Hematopoietic multipotent progenitor cell treated with erythropoietin and hydrocortisone succinate and interleukin-3 and kit ligand, for 4 days (in vitro differentiated cells): ENCODE data around the gene NCAM1.
"Not testable (repeated sequence)": the region's sequence is repeated elsewhere in the genome, so short reads cannot be mapped to it uniquely, and the experiment has no call there.

Experiments used
- DNase-seq: peaks from one replicate; pipeline ENCODE4 v3.0.0-alpha.2; 2015

Gene NCAM1

DNA sequence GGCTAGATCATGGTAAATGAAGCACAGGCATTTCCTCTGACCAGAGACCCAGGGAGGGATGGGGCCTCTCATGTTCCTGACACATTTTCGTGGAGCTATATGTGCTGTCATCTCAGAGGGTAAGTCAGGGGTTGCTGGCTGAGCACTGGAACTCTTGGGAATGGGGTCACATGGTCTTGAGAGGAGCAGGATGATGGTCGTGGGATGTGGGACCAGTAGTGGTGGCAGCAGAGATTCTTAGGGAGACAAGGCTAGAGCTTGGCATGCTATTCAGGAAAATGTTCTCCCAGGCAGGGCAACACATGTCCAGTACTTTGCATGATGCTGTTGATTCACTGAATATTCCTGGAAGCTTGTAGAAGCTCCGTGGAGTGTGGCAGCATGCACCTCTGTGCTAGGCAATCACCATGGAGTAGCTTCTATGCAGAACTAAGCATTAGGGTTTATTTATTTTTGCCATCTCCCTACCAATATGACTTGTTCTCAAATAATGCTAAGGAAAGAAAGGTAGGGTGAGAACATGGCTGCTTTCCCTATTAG lies 321.7 kb downstream of the NCAM1 start:
- DNase-seq: no peak

DNA sequence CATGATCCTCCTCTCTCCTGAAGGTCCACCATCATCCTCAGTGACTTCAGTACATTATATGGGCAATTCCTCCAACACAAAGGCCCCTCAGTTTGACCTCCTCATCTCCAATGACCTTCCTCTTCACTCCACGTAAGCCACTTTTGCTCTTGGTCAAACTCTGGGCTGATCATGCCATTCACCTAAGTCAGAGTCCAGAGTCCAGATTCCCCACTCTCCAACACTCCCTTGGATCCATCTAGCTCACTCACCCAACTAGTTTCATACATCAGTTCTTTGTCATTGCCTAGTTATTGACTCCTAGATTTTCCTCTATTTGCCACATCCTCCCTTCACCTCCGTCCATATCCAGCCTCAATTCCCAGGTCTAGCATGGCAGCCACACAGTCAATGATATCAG lies 322.7 kb downstream of the NCAM1 start:
- DNase-seq: no peak

DNA sequence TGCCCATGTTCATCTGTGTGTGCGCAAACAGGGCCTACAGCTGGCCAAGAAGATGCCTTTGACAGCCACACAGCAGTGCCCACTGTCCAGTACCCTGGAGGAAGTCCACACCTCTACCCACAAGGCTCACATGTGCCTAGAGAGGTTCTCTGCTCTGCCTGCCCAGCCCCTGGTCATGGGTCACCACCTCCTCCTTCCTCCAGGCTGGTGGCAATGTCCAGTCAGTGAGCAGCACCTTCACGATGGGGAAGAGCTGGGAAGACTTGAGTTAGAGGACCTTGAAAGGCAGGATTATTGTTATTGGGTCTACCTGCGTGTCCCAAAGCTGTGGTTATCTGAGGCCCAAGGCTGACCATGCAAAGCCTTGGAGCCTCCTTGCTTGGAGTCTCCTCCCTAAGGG lies 324.8 kb downstream of the NCAM1 start:
- DNase-seq: no peak

DNA sequence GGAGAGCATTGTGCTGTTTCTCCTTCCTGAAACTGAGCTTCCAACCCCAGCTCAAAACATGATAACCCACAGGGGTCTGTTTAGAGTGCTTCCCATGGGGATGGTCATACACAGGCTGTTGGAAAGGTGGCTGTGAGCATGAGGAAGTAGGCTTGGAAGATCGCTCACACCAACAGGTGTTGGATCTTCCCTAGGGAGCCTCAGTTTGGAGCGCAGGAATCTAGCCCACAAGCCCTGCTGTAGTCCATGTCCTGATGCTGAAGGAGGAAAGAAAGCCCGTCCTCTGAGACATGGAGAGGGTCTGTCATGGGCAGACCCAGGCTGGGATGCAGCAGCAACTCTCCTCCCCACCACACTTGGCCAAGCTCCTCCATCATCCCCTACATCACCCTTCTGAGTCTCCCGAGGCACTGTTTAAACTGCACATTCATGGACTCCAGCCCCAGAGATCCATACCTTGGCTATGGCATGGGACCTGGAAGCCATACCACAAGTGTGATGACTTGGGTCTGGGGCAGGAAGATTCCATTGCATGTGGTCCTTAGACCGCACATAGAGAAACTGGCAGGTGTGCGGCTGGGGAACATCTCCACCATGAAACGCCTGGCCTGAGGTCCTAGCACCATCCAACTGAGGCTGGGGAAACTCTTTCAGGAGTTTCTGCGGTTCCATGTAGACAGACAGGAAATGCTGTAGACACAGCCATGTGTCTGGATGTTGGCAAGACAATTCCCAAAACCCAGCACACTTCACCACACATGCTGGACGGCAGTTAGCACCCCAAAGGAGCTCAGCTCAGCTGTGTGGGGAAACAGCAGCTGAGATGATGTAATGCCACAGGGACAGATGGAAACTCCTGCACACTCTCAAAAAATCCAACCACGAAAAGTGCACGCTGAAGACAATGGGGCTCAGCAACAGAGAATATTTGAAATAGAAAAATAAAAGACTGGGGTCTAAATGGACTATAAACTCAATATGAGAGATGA lies 325.6 kb downstream of the NCAM1 start:
- DNase-seq: no peak

DNA sequence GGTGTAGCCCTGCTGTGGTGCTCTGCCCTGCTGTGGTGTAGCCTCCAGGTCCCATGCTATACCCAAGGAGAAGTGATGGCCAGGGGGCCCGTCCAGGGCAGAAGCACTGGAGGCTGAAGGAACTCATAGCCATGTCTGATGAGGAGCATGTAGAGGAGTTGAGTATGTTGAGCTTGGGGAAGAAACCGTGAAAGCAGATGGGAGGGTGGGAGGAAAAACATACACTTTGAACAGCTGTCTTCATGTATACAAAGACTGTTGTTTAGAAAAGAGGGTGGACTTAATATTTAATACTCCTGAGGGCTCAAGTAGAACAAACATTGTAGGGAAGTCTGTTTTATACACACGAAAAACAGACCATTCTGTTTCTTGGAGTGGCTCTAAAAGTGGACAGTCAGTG lies 326.6 kb downstream of the NCAM1 start:
- no peak for DNase-seq

DNA sequence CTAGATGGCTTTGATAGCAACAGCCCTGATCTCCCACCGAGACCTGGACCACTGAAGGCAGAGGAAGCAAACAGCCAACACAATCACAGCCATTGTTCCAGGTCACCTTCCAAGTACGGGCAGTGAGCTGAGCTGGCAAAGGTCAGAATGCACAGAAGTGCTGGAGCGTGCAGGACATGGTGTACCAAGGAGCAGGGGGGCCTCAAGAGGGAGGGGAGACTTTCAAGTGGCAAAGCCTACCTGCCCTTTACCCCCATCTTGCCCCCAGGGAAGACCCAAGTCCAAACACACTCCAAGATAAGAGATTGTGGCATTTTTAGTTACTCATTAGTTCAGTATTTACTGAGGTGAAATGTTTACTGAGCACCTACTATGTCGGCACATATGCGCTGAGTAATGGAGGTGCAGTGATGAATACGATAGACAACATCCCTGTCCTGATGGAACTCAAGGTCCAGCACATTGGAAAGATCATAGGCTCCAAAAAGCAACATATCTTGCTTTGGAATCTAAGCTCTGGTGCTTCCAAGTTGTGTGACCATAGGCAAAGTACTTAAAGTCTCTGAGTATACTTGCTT lies 327.2 kb downstream of the NCAM1 start:
- DNase-seq: no peak

DNA sequence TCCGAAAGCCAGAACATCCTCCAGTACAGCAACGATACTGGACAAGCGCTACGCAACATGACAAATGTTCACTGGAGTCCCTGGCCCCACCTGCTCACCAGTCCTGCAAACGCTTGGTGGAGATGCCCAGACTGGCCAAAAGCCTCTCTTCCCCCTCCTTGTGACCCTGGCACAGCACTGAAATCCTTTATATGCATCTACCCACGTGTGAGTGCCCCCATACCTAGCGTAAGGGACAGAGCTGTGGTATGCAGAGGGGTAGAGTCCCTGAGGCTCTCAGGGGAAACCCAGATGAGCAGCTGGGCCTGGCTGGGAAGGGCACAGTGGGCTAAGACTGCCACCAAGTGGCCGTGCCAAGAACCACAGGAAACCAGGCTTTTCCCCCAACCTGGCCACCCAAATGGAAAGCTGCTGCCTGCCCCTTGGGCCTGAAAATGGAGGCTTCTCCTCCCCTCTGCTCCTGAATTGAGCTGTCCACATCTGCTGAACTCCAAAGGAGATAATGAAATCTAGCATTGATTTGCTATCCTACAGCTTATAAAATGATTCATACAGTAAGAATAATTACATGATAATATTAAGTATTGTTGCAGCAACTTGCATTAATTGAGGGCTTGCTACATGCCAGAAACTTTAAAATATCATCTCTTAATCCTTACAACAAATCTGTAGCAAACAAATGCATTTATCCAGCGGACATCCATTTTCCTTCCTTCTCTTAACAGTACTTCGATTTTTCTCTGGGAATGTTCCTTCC lies 328.4 kb downstream of the NCAM1 start:
- peak; percentile 69 for DNase-seq

DNA sequence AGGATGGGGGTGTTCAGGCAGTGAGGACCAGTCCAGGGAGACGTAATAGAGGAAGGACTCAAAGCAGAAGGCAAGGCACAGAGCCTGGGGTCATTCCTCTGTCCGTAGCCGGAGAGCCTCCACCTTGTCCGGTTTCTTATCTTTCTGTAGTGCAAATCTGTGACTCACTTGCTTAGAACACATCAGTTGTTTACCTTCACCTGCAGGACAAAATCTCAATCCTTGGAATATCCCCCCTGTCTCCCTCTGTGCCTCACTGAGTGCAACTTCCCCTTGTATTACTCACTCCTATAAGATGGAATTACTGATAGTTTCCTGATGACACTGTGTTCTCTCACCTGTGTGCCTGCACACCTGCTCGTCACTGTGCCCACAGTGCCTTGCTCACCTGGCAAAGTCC lies 332.7 kb downstream of the NCAM1 start:
- no peak for DNase-seq

DNA sequence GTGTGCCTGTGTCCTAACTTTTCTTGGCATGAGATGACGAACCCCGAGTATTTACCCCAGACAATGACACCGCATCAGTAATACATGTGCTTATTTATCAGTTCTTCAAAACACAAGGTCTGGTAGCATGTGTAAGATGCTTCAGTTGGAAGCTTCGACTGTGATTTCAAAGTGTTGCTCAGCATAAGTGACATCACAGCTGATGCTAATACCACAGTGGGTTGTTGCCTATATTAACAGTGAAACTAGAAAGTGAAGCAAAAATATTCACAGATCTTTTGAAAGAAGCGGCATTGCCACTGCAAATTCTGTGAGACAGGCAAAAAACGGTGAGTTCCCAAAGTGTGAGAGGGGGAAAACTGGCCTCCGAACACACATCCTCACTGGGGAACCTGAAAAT lies 334.8 kb downstream of the NCAM1 start:
- no peak for DNase-seq

DNA sequence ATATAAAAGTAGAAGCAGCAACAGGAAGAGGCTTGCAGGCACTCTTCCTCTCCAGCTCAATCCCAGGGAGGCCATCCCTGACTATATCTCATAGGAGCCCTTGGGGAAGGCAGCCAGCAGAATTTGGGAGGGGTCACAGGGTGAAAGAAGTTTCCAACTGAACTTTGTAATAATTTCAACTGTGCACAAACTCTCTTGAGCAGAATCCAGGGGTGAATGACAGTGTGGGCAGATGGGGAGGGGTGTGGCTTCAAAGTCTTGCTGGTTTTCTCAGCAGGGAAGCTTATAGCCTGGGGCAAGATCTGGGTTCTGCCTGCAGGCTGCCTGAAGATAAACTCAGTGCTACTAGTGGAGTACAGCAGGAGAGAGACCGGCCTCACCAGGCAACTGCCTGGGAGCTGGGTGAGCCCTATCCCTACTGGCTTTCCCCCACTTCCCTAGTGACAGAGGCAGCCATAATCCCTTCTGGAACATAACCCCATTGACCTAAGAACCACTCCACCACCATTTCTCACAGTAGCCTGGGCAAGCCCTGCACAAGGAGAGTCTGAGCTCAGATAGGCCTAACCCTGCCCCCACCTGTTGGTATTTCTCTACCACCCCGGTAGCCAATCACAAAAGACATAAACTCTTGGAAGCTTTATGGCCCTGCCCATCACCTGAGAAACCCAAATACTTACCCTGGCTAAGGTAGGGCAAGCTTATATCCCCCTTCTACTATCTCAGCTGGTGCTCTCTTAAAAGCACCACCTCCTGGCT lies 335.4 kb downstream of the NCAM1 start:
- no peak for DNase-seq

DNA sequence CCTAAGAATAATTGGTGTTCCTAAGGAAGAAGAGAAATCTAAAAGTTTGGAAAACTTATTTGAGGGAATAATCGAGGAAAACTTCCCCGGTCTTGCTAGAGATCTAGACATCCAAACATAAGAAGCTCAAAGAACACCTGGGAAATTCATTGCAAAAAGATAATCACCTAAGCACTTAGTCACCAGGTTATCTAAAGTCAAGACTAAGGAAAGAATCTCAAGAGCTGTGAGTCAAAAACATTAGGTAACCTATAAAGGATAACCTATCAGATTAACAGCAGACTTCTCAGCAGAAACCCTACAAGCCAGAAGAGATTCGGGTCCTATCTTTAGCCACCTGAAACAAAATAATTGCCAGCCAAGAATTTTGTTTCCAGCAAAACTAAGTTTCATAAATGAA lies 337.3 kb downstream of the NCAM1 start:
- DNase-seq: not testable (repeated sequence)

DNA sequence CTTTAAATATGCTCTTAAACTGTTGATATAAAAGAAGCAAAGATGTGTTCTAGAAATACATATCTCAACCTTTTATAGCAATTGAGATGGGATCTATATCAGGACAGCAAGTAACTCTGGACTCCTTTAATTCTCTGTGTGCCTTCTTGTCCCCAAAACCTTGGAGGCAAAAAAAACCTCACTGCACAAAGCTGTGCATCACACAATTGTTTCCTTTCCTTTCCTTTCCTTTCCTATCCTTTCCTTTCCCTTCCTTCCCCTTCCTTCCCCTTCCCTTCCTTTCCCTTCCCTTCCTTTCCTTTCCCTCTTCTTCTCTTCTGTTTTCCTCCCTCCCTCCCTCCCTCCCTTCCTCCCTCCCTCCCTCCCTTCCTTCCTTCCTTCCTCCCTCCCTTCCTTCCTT lies 343.7 kb downstream of the NCAM1 start:
- no peak for DNase-seq

DNA sequence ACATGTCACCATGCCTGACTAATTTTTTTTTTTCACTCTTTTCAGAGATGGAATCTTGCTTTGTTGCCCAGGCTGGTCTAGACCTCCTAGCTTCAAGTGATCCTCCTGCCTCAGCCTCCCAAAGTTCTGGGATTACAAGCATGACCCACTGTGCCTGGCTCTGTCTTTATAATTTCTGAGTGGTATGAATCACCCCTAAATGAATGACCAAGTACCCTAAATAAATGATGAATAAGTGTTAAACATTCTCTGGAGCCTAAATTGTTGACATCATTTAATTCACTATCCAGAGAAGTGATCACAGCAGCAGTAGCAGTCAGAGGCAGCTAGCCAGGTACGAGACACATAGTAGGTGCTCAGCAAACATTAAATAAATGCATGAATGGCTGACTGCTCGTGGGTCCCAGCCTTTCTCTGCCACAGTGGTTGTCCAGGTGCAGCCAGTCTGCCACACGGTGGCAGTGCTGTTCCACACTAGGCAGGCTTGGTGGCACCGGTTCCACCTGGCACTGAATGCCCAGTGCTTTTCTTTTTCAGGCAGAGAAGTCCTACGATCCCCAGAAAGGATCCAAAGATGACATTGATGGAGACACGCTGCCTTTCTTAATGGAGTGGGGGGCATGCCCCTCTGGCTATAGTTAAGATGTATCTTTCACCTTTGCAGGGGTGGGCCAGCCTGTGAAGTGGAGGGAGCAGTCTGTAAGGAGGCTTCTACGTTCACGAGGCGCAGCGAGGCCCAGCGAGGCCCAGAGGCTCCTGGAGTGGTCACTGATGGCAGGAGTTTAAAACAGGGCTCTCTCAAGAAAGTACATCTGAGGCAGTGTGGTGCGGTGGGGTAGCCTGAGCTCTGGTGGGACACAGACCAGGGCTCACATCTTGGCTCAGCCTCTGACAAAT lies 344.5 kb downstream of the NCAM1 start:
- peak; percentile 76 for DNase-seq

DNA sequence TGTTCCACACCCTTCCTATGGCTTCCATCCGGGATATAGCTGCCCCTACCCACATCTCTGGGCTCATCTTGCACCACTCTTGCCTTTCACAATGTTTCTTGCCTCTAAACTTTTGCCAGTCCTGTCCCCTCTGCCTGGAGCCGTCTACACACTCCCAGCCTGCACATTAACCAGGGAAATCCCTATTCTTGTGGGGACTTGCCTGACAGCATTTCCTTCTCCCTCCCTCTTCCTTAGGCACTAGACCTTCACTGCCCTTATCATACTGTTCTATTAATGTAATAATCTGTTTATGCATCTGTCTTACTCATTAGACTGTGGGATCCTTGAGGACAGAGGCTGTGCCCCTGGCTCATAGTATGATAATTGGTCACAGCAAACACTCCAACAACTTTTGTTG lies 347.4 kb downstream of the NCAM1 start:
- no peak for DNase-seq

DNA sequence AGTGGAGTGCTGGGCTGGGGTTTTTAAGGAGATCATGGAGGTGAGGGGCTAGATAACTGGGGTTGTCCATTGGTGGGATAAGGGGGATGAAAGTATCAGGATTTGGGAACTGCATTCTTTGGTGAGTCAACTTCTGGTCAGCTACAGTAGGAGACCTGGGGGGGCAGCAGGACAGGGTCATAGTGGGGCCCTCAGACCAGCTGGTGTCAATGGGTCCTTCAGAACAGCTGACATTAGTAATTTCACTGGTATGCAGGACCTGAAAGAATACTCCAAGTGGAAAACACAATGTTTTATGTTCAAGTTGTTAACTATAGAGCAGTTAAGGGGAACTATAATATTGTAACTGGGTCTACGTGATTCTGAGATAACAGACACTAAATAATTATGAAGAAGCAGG lies 350.3 kb downstream of the NCAM1 start:
- DNase-seq: no peak

DNA sequence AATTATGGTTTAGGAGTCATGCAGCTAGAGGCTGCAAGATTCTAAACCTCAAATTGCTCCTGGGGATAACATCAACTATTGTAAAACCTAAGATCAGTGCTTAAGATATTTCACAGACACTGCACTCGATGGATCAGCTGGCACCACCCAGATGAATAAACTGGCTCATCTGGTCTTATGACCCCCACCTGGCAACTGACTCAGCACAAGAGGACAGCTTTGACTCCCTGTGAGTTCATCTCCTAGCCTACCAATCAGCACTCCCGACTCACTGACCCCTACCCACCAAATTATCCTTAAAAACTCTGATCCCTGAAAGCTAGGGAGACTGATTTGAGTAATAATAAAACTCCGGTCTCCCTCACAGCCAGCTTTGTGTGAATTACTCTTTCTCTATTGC lies 352.4 kb downstream of the NCAM1 start:
- no peak for DNase-seq

DNA sequence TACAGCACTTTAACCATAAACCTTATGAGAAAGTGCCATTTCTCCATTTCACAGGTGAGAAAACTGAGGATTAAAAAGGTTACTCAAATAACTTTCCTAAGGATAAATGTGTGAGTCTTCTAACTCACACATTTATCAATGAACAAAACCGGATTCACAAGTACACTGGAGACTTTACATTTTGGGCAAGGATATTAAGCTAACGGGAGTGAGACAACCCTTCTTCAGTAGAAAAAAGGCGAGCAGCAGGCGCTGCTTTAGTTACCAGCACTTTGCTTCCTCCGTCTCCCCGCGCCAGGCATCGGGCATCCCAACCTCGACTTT lies 352.8 kb downstream of the NCAM1 start:
- DNase-seq: no peak

DNA sequence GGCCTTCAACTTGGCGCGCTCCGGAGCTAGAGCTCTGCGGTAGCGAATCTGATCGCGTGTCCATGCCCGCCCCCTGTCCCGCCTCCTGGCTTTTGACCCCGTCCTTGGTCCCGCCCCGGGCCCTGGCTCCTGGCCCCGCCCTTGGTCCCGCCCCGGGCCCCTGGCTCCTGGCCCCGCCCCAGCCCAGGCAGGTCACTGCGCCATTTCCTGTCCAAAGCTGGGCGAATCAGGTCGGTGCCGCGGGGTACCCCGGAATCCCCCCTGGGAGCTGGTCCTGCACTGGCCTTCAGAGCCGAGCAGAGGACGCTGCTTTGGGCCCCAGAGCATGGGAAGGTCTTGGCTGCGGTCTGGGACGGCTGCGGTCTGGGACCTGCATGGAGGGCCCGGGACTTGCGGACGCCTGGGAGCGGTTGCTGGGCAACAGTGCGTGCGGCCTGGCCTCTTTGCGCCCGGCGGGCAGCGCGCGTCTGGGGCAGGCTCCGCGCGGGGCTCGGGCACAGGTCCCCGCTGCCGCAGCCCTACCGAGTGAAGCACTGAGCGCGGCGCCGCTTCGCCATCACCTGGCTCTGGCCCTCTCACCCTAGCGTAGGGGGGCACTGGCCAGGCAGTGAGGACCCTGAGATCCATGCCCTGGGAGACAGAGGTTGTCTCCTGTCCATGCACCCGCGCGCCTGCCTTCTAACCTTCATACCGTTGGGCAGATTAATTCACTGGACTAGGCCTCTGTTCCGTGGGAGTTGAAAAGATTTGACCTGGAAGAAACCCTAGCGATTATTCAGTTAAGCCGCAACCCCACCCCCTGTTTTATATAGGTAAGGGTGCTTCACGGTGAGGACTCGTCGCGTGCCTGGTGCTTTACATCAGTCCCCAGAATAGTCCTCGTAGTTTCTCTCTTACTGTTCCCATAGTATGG lies 353.4 kb downstream of the NCAM1 start, which contains the start of gene TTC12:
Gene TTC12 (plus strand): TSS at position 195 of the 913 bp plus-strand sequence. CDS start 1,675 bp downstream, outside the sequence.
- peak; percentile 96 for DNase-seq

DNA sequence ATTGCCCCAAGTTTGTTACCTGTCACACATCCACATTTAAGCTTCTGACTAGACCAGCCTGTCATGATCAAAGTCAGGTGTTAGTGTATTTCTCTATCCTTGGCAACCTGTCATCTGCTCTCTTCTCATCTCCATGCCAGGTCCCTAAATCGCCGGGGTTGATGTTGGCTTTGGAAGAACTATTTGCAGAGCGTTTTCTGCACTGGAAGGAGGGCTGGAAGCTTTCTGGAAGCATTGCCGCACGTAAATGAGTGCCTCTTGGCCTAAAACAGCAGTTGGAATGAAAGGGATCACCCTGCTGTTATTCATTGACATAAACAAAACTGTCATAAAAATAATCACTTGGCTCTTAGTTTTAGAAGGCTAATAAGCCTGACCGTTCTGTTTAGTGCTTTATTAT lies 354.6 kb downstream of the NCAM1 start:
- DNase-seq: no peak

DNA sequence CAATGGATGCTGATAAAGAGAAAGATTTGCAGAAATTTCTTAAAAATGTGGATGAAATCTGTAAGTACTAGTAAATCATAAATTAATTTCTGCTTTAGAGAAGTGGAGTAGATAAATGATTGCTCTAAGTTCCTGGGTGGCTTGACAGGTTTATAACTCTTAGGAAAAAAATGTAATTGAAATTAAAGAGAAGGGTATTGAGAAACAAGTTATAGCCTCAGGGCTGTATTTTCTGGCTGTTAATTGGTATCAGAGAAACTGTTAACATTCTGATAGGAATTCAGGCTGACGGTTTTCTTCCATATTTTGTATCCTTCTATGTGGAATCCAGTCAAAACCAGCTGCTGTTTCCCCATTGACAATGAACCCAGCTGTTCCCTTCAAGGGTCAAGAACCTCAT lies 355.0 kb downstream of the NCAM1 start:
- no peak for DNase-seq

DNA sequence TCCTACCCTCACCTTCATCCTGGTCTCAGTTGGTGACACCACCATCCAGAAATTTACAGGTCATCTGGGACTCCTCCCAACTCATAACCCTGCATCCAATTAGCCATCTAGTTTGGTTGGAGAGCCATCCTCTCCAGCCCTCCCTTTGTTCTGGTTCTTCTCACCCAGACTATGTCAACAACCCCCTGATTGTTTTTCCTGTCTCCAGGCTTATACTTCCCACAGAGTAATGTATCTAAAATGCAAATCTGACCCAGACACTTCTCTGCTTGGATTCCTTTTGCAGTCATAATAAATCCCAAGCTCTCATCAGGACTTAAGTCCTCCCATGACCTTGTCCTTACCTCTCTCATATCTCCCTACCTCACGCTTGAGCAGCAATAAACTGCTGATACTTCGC lies 356.1 kb downstream of the NCAM1 start:
- DNase-seq: no peak
